LNCaP clone FGC (cell line): Measurements from ENCODE around the gene POGK.

ENCODE experiments used
- DNase-seq: peaks from one replicate; pipeline ENCODE4 v3.0.0-alpha.2; 2011; ENCODE audit warnings: low read depth
- H3K4me3 ChIP-seq: 2 replicates; pipeline ENCODE4 v1.5.1; 2011; ENCODE audit warnings: mild to moderate bottlenecking, low read depth, low read length, control low read depth
- TF ChIP-seq, protein P1 (sequence below): IDR thresholded peaks from 2 replicates; pipeline ENCODE4 v1.5.1; 2012; ENCODE audit warnings: mild to moderate bottlenecking; ENCODE audit not compliant: control insufficient read depth, insufficient read depth; ENCODE audit errors: extremely low read depth

POGK gene, protein sequence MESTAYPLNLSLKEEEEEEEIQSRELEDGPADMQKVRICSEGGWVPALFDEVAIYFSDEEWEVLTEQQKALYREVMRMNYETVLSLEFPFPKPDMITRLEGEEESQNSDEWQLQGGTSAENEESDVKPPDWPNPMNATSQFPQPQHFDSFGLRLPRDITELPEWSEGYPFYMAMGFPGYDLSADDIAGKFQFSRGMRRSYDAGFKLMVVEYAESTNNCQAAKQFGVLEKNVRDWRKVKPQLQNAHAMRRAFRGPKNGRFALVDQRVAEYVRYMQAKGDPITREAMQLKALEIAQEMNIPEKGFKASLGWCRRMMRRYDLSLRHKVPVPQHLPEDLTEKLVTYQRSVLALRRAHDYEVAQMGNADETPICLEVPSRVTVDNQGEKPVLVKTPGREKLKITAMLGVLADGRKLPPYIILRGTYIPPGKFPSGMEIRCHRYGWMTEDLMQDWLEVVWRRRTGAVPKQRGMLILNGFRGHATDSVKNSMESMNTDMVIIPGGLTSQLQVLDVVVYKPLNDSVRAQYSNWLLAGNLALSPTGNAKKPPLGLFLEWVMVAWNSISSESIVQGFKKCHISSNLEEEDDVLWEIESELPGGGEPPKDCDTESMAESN

GRCh38 chr1:166838766-166839599 is at the start of gene POGK:
Gene POGK, plus strand, starts transcription at chr1:166839475. Its CDS starts 1,482 bp downstream, at chr1:166840957.
- H3K4me3 ChIP-seq = peak within 1 kb of the TSS; percentile 75
- TF ChIP-seq, protein P1, sequence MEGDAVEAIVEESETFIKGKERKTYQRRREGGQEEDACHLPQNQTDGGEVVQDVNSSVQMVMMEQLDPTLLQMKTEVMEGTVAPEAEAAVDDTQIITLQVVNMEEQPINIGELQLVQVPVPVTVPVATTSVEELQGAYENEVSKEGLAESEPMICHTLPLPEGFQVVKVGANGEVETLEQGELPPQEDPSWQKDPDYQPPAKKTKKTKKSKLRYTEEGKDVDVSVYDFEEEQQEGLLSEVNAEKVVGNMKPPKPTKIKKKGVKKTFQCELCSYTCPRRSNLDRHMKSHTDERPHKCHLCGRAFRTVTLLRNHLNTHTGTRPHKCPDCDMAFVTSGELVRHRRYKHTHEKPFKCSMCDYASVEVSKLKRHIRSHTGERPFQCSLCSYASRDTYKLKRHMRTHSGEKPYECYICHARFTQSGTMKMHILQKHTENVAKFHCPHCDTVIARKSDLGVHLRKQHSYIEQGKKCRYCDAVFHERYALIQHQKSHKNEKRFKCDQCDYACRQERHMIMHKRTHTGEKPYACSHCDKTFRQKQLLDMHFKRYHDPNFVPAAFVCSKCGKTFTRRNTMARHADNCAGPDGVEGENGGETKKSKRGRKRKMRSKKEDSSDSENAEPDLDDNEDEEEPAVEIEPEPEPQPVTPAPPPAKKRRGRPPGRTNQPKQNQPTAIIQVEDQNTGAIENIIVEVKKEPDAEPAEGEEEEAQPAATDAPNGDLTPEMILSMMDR = no peak
- DNase-seq = peak; percentile 78

GRCh38 chr1:166796620-166797236 is 42.5 kb upstream of the POGK start:
- no peak overlapping the region for H3K4me3 ChIP-seq
- no peak for DNase-seq
- TF ChIP-seq, protein P1 = no peak

- H3K4me3 ChIP-seq = no peak overlapping the region
- no peak for DNase-seq
- TF ChIP-seq, protein P1 = no peak
Measured at GRCh38 chr1:166808952-166809351, 30.3 kb upstream of the POGK start.

GRCh38 chr1:166811691-166812090 is 27.6 kb upstream of the POGK start:
- H3K4me3 ChIP-seq = no peak overlapping the region
- DNase-seq = no peak

DNA sequence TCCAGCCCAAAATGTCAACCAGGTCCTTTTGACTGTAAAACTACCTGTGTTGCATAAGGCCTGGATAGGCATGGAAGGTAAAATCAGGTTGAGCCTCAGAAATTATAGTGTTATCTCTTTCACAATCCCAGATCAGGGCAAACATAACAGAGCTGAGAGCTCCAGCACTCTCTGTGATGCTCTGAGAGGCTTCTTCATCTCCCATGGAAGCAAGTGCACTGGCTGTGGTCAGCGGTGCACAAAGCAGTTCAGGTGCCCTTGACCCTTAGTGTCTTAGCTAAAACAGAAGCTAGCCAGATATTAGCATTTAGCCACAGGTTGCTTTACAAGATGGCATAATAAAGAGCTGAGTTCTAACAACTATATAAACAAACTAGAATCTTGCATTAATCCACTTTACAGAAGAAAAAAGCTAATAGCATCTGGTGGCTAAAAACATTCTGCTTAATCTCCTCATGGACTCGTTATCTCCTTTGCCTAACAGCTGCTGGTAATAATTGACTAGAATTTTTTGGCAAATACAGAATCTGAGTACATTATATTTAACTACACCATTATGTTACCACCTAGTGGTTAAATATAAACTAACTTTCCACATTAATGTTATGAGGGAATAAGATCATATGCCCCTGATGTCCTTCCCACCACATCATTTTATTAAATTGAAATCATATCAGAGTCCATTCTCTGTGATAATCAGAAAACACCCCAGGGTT is 25.6 kb upstream of the POGK start:
- TF ChIP-seq, protein P1 = peak; percentile 17; the same call in 1 of the 2 replicates
- DNase-seq = no peak
- H3K4me3 ChIP-seq = no peak overlapping the region

More at GRCh38 chr1:166811691-166812090, 27.6 kb upstream of the POGK start:
- TF ChIP-seq, protein P1 = no peak

DNA sequence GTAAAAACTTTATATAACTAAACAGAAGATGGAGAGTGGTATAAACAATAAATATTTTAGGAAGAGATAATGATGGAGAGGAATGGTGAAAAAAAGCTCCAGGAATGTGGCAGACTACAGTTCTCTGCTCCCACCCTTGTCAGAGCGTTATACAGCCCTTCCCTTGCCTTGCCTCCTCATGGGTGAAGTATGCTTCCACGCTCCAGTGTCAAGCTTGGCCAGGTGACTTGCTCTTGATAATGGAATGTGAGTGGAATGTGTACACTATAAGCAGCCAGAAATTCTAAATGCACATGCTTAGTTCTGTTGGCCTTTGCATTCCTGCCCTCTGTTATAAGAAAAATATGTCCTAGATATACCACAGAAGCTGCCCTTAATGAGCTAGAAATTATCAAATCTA is 24.7 kb upstream of the POGK start:
- DNase-seq = no peak
- TF ChIP-seq, protein P1 = no peak
- H3K4me3 ChIP-seq = no peak overlapping the region
